Naive thymus-derived CD4-positive, alpha-beta T cell (primary cell): Measurements from ENCODE around the gene FLNB. TPM values are rescaled to one million over a fixed set of nuclear protein-coding genes. Genes with fewer than 3 reads are reported as not detected.

Experiments used
- ATAC-seq: fragments of 150-1000 bp; cut with Tn5 transposase; 2 replicates; pipeline ENCODE4 v1.10.0; 2021; ENCODE audit warnings: mild to moderate bottlenecking, moderate library complexity
- CTCF ChIA-PET: fragments of 350-600 bp; sonication (Branson Sonifier 250); formaldehyde crosslinking; loops from one replicate; lab custom pipeline; 2021; ENCODE audit warnings: antibody characterized with exemption; lab: Charles Lee
- POLR2A ChIA-PET: fragments of 350-600 bp; sonication (Branson Sonifier 250); formaldehyde crosslinking; loops from one replicate; lab custom pipeline; 2021; ENCODE audit warnings: antibody characterized with exemption, inconsistent platforms; lab: Charles Lee
- DNase-seq, 9 donors: peaks; one replicate each; pipeline versions ENCODE4 v3.0.0 to v3.0.0-alpha.2; 2020 to 2022; ENCODE audit warnings: mixed read lengths in 1 of 9
- H3K27ac ChIP-seq: one replicate; pipeline ENCODE4 v1.7.0; 2013; ENCODE audit warnings: mild to moderate bottlenecking, low read depth, low read length, moderate library complexity
- H3K27me3 ChIP-seq, 2 donors: one replicate each; pipeline ENCODE4 v1.7.0; 2013; ENCODE audit warnings: low read length in 2 of 2, mild to moderate bottlenecking in 2 of 2, moderate library complexity in 2 of 2; ENCODE audit not compliant: control insufficient read depth in 2 of 2, insufficient read depth in 2 of 2
- H3K36me3 ChIP-seq, 3 experiments: 1 replicate in 2 of 3; 2 replicates in 1 of 3; pipeline ENCODE4 v1.7.0; 2013; ENCODE audit warnings: low read length in 3 of 3, mild to moderate bottlenecking in 3 of 3, moderate library complexity in 1 of 3; ENCODE audit not compliant: insufficient read depth in 3 of 3, control insufficient read depth in 2 of 3
- H3K4me1 ChIP-seq, 2 donors: one replicate each; pipeline ENCODE4 v1.7.0; 2013; ENCODE audit warnings: low read length in 2 of 2, mild to moderate bottlenecking in 2 of 2, moderate library complexity in 1 of 2; ENCODE audit not compliant: control insufficient read depth in 2 of 2, insufficient read depth in 2 of 2
- H3K4me3 ChIP-seq: 2 replicates; pipeline ENCODE4 v1.7.0; 2013; ENCODE audit warnings: mild to moderate bottlenecking, low read length
- H3K9me3 ChIP-seq, 3 experiments: 1 replicate in 2 of 3; 2 replicates in 1 of 3; pipeline ENCODE4 v1.7.0; 2013; ENCODE audit warnings: low read length in 3 of 3; ENCODE audit not compliant: control insufficient read depth in 2 of 3
- H3K27ac Mint-ChIP-seq, 9 donors: one replicate each; pipeline ENCODE4 v1.8.0; 2020 to 2022; ENCODE audit warnings: mixed read lengths in 9 of 9, mild to moderate bottlenecking in 8 of 9, moderate library complexity in 5 of 9, inconsistent platforms in 2 of 9
- H3K27me3 Mint-ChIP-seq, 5 donors: one replicate each; pipeline ENCODE4 v1.8.0; 2021 to 2022; ENCODE audit warnings: mixed read lengths in 5 of 5, mild to moderate bottlenecking in 1 of 5
- H3K36me3 Mint-ChIP-seq, 5 donors: one replicate each; pipeline ENCODE4 v1.8.0; 2020 to 2022; ENCODE audit warnings: mixed read lengths in 5 of 5, mild to moderate bottlenecking in 3 of 5, inconsistent platforms in 1 of 5
- H3K4me1 Mint-ChIP-seq, 7 donors: one replicate each; pipeline ENCODE4 v1.8.0; 2020 to 2022; ENCODE audit warnings: mixed read lengths in 7 of 7, mild to moderate bottlenecking in 3 of 7, inconsistent platforms in 1 of 7
- H3K4me3 Mint-ChIP-seq, 10 donors: one replicate each; pipeline ENCODE4 v1.8.0; 2020 to 2022; ENCODE audit warnings: mild to moderate bottlenecking in 10 of 10, mixed read lengths in 10 of 10, moderate library complexity in 6 of 10, inconsistent platforms in 2 of 10
- H3K9me3 Mint-ChIP-seq, 11 donors: one replicate each; pipeline ENCODE4 v1.8.0; 2020 to 2022; ENCODE audit warnings: mixed read lengths in 11 of 11, mild to moderate bottlenecking in 4 of 11, inconsistent platforms in 1 of 11, moderate library complexity in 1 of 11
- intact Hi-C, 2 donors: fragments of 100-400 bp; cut with micrococcal nuclease; formaldehyde crosslinking; loops; one replicate each; pipeline ENCODE4 v1.15.1; 2023
- polyA plus RNA-seq, 2 donors: library from polyadenylated mRNA; unstranded; fragments of 300-500 nt; fragmentation: Illumina TruSeq; gene quantifications; one replicate each; pipeline ENCODE4 v1.2.3, GENCODE V29; 2021
- total RNA-seq, 6 experiments: library from RNA in 5 of 6; stranded (reverse) in 5 of 6; gene quantifications; 1 replicate in 5 of 6; 2 replicates in 1 of 6; pipeline ENCODE4 v1.2.3 and lab custom pipeline; 2021 to 2026

Gene FLNB, protein sequence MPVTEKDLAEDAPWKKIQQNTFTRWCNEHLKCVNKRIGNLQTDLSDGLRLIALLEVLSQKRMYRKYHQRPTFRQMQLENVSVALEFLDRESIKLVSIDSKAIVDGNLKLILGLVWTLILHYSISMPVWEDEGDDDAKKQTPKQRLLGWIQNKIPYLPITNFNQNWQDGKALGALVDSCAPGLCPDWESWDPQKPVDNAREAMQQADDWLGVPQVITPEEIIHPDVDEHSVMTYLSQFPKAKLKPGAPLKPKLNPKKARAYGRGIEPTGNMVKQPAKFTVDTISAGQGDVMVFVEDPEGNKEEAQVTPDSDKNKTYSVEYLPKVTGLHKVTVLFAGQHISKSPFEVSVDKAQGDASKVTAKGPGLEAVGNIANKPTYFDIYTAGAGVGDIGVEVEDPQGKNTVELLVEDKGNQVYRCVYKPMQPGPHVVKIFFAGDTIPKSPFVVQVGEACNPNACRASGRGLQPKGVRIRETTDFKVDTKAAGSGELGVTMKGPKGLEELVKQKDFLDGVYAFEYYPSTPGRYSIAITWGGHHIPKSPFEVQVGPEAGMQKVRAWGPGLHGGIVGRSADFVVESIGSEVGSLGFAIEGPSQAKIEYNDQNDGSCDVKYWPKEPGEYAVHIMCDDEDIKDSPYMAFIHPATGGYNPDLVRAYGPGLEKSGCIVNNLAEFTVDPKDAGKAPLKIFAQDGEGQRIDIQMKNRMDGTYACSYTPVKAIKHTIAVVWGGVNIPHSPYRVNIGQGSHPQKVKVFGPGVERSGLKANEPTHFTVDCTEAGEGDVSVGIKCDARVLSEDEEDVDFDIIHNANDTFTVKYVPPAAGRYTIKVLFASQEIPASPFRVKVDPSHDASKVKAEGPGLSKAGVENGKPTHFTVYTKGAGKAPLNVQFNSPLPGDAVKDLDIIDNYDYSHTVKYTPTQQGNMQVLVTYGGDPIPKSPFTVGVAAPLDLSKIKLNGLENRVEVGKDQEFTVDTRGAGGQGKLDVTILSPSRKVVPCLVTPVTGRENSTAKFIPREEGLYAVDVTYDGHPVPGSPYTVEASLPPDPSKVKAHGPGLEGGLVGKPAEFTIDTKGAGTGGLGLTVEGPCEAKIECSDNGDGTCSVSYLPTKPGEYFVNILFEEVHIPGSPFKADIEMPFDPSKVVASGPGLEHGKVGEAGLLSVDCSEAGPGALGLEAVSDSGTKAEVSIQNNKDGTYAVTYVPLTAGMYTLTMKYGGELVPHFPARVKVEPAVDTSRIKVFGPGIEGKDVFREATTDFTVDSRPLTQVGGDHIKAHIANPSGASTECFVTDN (N-terminal part only)
- total RNA-seq (10 to 100 TPM; 39.3 to 66.7 (median 64.9) TPM), polyA plus RNA-seq (10 to 100 TPM; 15.7 to 42.2 TPM), total RNA-seq (lab: John Stamatoyannopoulos, UW) (337 reads per million, percentile 97 among the genes with 10 or more reads in this experiment)

DNA sequence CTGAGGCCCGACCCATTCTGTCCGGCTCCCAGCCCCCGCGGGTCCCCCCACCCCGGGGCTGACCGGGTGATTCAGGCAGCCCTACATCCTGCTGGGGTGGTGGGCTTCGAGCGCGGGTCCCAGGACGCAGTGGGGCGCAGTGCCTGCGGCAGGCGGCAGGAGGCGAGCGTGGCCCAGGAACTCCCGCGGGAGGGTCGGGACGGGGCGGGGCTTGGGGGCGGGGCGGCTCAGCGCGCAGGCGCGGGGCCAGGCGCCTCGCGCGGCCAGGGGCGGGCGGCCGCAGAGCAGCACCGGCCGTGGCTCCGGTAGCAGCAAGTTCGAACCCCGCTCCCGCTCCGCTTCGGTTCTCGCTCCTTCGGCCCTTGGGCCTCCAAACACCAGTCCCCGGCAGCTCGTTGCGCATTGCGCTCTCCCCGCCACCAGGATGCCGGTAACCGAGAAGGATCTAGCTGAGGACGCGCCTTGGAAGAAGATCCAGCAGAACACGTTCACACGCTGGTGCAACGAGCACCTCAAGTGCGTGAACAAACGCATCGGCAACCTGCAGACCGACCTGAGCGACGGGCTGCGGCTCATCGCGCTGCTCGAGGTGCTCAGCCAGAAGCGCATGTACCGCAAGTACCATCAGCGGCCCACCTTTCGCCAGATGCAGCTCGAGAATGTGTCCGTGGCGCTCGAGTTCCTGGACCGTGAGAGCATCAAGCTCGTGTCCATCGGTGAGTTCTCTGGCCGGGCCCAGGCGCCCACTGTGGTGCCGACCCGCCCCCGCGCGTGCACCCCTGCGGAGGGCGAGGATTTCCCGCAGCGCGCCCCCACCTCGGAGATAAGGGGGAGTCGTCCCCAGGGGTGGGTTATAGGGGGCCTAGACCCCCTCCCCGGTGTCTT is at the start of gene FLNB:
Gene FLNB (plus strand): TSS at position 282 of the 885 bp plus-strand sequence. CDS start 143 bp downstream, at position 425.
- Histone ChIP-seq H3K36me3 (peaks cover 0 to 9% (median 0%) of the 10 kb centered on the region in 3 experiments), H3K27me3 (no peaks in the 10 kb centered on the region), H3K4me1 (peaks cover 9 to 32% of the 10 kb centered on the region in 2 donors), H3K4me3 (peak within 1 kb of the TSS; percentile 100), H3K9me3 (no peaks in the 10 kb centered on the region), H3K27ac (peak within 1 kb of the TSS; percentile 66)
- Mint-ChIP-seq H3K4me1 (peaks cover 30 to 42% (median 41%) of the 10 kb centered on the region in 7 donors), H3K4me3 (peak within 1 kb of the TSS; percentile 78 to 93 (median 90)), H3K36me3 (peaks cover 0 to 1% (median 0%) of the 10 kb centered on the region in 5 donors), H3K27ac (peak within 1 kb of the TSS; percentile 61 to 95 (median 81)), H3K27me3 (no peaks in the 10 kb centered on the region), H3K9me3 (no peaks in the 10 kb centered on the region)
- CTCF ChIA-PET = interaction anchor here (0.7 to 4.3 kb wide), 15 partner anchors 10 to 483 kb away, joined by 3 to 22 read pairs (median 4); partner anchors contain the start of gene KCTD6
- POLR2A ChIA-PET = interaction anchor here (1.0 to 3.1 kb wide), 5 partner anchors 74 to 298 kb away, joined by 3 to 20 read pairs (median 4); partner anchors contain the start of genes HTD2 and RPP14
- intact Hi-C loops = loop anchor here (1.0 to 5.0 kb wide), 13 partner anchors 27 to 524 kb away; partner anchors contain the start of genes ABHD6 (in 2 of the 2), HTD2 (in 2 of the 2) and RPP14 (in 2 of the 2)
- DNase-seq = peak; percentile 61 to 83 (median 77)
- ATAC-seq = peak; percentile 95

DNA sequence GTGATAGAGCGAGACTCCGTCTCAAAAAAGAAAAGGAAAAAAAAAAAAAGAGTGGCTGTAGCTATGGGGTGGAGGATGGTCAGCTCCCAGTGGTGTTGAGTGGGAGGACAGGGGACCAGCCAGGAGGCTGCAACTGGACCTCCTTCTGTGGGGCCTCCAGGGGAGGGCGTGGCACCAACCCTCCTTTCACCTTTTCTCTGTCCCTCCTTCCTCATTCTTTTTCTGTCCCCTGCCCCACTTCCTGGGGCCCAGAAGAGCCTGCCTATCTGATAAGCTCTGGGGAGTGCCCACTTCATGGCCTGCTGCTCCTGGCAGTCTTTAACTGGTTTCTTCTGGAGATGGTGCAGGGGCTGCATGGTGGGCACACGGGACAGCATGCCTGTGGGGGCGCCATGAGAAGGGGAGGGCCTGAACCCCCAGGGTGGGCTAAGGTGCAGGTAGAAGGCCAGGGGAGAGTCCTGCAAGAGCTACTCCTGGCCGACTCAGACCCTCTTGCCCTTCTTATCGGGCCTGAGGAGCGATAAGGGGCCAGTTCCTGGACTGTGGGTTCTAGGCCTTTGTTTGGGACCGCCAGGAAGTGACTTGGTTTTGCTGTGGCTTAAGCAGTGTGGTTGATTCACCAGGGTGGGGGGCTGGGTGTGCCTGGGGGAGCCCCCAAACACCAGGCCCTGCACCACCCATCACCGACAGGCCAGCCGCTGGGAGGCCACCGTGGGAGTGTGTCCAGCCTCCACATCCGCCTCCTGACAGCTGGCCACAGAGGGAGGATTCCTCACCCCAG is 49.4 kb upstream of the FLNB start:
- no peak overlapping the region for H3K4me3 ChIP-seq
- Mint-ChIP-seq H3K4me1 (peaks cover 0 to 13% (median 5%) of the 10 kb centered on the region in 7 donors), H3K36me3 (no peaks in the 10 kb centered on the region), H3K4me3 (peak overlapping the region in 1 of 10 donors; percentile 25), H3K27me3 (peaks cover 0 to 1% (median 0%) of the 10 kb centered on the region in 5 donors), H3K9me3 (peaks cover 0 to 1% (median 0%) of the 10 kb centered on the region in 11 donors), H3K27ac (no peak overlapping the region)
- no peaks in the 10 kb centered on the region for H3K36me3 ChIP-seq
- ChIA-PET POLR2A (no interaction called here), CTCF (no interaction called here)
- no peaks in the 10 kb centered on the region for H3K27me3 ChIP-seq
- no peaks in the 10 kb centered on the region for H3K9me3 ChIP-seq
- intact Hi-C loops = no loop called here
- ATAC-seq (peak; percentile 44), DNase-seq (no peak)
- H3K27ac ChIP-seq = no peak overlapping the region
- no peaks in the 10 kb centered on the region for H3K4me1 ChIP-seq

DNA sequence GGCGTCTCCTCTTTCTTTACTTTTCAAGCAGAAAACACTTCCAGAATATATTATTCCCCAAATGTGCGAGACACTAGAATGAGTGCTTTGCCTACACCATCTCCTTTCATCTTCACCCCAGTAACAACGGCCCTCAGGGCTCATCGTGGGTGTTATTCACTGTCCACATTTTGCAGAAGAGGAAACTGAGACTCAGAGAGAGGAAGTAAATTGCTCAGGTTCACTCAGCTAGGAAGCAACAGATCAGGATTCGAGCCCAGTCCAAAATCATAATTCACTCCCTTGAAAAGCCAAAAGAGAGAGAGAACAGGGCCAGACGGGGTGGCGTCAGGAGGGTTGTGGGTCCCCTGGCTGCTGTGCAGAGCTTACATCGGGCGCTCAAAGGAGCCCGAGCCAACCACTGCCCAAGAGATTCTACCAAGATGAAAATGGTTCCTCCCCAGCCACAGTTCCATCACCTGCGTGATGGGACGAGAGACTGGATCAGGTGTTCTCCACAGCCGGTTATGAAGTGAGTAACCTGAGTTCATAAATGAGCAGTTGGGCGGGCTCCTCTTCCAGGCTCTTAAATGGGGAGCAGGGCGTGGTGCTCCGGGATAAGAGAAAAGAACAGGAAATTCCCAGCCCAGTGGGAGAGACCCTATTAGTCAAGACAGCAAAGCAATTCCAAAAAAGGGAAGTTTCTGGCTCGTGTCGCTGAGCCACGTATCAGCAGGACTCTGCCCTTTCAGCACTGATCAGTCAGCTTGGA is 48.6 kb upstream of the FLNB start:
- no peaks in the 10 kb centered on the region for H3K27me3 ChIP-seq
- H3K4me3 Mint-ChIP-seq = no peak overlapping the region
- H3K27ac ChIP-seq = no peak overlapping the region
- intact Hi-C loops = loop anchor here in 1 of 2 donors (5.0 to 10.0 kb wide), 2 partner anchors 213 to 455 kb away; no protein-coding TSS in a partner anchor
- no peaks in the 10 kb centered on the region for H3K36me3 Mint-ChIP-seq
- ATAC-seq = peak; percentile 65
- no peak for DNase-seq
- CTCF ChIA-PET = no interaction called here
- no peaks in the 10 kb centered on the region for H3K36me3 ChIP-seq
- no peak overlapping the region for H3K27ac Mint-ChIP-seq
- peaks cover 0 to 1% (median 0%) of the 10 kb centered on the region in 5 donors for H3K27me3 Mint-ChIP-seq
- no peak overlapping the region for H3K4me3 ChIP-seq
- H3K9me3 Mint-ChIP-seq = peaks cover 0 to 1% (median 0%) of the 10 kb centered on the region in 11 donors
- peaks cover 0 to 13% (median 5%) of the 10 kb centered on the region in 7 donors for H3K4me1 Mint-ChIP-seq
- H3K9me3 ChIP-seq = no peaks in the 10 kb centered on the region
- POLR2A ChIA-PET = no interaction called here
- H3K4me1 ChIP-seq = no peaks in the 10 kb centered on the region

DNA sequence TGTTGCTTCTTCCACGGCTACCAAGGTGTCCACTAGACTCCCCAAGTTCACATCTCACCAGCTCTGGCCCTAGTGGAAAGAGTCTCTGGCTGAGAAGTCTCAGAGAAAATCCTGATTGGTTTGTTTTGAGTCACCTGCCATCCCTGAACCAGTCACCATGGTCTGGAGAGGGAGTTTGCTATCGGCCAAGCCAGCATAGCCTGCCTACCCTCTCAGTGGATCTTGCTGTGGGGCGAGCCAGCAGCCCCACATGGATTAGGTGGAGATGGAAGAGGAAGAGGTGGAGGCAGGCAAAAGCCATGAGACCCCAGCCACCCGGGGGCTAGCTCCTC is 48.1 kb upstream of the FLNB start:
- Histone ChIP-seq H3K4me1 (no peaks in the 10 kb centered on the region), H3K9me3 (no peaks in the 10 kb centered on the region), H3K4me3 (no peak overlapping the region), H3K27me3 (no peaks in the 10 kb centered on the region), H3K36me3 (no peaks in the 10 kb centered on the region), H3K27ac (no peak overlapping the region)
- no peaks in the 10 kb centered on the region for H3K36me3 Mint-ChIP-seq
- peaks cover 0 to 1% (median 0%) of the 10 kb centered on the region in 11 donors for H3K9me3 Mint-ChIP-seq
- H3K4me1 Mint-ChIP-seq = peaks cover 0 to 13% (median 5%) of the 10 kb centered on the region in 7 donors
- DNase-seq = no peak
- POLR2A ChIA-PET = no interaction called here
- ATAC-seq = no peak
- CTCF ChIA-PET = no interaction called here
- H3K27me3 Mint-ChIP-seq = peaks cover 0 to 1% (median 0%) of the 10 kb centered on the region in 5 donors
- intact Hi-C loops = loop anchor here in 1 of 2 donors (5.0 to 10.0 kb wide), 2 partner anchors 212 to 455 kb away; no protein-coding TSS in a partner anchor
- H3K27ac Mint-ChIP-seq = no peak overlapping the region
- H3K4me3 Mint-ChIP-seq = no peak overlapping the region
